ENCODE results near the gene TECPR1.

DNA sequence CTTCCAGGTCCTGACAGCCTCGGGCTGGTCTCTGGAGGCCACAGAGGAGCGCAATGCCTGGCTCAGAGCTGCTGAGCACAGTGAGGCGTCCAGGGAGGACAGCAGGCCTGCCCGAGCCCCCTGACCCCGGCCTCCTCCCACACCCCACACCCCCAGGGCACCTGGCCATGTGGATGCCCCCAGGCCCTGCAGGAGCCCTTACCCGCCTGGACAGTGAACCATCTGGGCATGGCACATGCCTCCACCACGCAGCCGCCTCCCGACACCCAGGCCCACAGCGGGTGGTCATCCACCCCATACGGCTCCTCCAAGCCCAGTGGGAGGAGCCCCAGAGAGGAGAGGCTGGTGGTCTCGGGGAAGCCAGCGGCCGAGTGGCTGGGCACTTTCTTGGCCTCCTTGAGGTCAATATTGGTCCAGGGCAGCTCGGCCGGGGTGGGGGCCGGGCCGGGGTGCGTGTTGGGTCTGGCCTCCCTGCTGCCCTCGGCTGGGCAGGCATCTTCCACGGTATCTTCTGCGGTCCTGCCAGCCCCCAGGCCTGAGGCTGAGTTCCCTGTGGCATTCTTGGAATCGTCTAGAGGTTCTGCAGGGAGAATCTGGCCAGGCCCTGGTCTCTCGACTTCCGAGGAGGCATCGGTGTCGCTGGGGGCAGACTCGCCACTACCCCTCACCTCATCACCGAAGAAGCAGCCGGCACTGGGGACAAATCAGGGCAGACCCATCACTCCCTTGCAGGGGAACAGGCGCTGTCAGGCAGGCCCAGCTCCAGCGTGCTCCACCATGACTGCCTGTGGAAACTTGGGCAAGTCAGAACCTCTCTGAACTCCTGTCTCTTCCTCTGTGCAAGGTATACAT, 18.6 kb downstream of the TECPR1 start:
- TF ChIP-seq, protein P1, sequence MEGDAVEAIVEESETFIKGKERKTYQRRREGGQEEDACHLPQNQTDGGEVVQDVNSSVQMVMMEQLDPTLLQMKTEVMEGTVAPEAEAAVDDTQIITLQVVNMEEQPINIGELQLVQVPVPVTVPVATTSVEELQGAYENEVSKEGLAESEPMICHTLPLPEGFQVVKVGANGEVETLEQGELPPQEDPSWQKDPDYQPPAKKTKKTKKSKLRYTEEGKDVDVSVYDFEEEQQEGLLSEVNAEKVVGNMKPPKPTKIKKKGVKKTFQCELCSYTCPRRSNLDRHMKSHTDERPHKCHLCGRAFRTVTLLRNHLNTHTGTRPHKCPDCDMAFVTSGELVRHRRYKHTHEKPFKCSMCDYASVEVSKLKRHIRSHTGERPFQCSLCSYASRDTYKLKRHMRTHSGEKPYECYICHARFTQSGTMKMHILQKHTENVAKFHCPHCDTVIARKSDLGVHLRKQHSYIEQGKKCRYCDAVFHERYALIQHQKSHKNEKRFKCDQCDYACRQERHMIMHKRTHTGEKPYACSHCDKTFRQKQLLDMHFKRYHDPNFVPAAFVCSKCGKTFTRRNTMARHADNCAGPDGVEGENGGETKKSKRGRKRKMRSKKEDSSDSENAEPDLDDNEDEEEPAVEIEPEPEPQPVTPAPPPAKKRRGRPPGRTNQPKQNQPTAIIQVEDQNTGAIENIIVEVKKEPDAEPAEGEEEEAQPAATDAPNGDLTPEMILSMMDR (IDR thresholded peaks at IDR 0.05; ENCODE audit: extremely low read depth in 1 of 2, insufficient read depth in 1 of 2, low read depth in 1 of 2, low read length in 2 of 2), result no peak
- TF ChIP-seq MYC (IDR thresholded peaks at IDR 0.05; ENCODE audit: low read depth, low read length) (no peak), POLR2A (IDR thresholded peaks at IDR 0.05; ENCODE audit: low read depth, low read length) (no peak), EZH2 (IDR thresholded peaks at IDR 0.05; ENCODE audit: borderline replicate concordance, low read depth, low read length, severe bottlenecking) (no peak)
- TF ChIP-seq, protein P2, sequence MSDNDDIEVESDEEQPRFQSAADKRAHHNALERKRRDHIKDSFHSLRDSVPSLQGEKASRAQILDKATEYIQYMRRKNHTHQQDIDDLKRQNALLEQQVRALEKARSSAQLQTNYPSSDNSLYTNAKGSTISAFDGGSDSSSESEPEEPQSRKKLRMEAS (IDR thresholded peaks at IDR 0.05; ENCODE audit: insufficient read depth, insufficient read length), result no peak
